ENCODE data around the gene SRL. TPM values are rescaled to one million over a fixed set of nuclear protein-coding genes. Genes with fewer than 3 reads are reported as not detected.

The SRL gene
- total RNA-seq, 4 donors from 2014 or later, result 1.2 to 3.4 (median 2.4) TPM

DNA sequence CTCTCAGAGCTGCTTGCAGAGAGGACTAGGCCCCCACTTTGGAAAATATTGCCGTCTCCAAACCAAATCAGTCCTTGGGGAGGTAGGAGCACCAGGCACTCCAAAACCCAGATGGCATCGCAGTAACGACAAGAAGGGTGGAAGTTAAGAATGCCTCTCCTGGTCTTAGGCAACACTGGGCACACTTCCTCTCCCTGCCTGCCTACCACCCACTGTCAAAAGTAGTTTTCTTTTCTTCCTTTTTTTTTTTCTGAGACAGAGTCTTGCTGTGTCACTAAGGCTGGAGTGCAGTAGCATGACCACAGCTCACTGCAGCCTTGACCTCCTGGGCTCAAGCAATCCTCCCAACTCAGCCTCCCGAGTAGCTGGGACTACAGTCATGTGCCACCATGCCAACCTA lies 47.2 kb downstream of the SRL start:
- no peaks in the 10 kb centered on the region for H3K27me3 ChIP-seq
- no peaks in the 10 kb centered on the region for H3K4me1 ChIP-seq
- H3K4me3 ChIP-seq, result no peak overlapping the region
- 63 to 100% methylated on average over 3 to 4 of the region's 4 CpGs for WGBS, 2 donors (ENCODE audit: low coverage in 1 of 2)
- no peak for TF ChIP-seq POLR2A (IDR thresholded peaks at IDR 0.05)
- no peak for ATAC-seq
- H3K9me3 ChIP-seq, result no peaks in the 10 kb centered on the region
- H3K36me3 ChIP-seq, result no peaks in the 10 kb centered on the region
- H3K27ac ChIP-seq, result no peak overlapping the region

DNA sequence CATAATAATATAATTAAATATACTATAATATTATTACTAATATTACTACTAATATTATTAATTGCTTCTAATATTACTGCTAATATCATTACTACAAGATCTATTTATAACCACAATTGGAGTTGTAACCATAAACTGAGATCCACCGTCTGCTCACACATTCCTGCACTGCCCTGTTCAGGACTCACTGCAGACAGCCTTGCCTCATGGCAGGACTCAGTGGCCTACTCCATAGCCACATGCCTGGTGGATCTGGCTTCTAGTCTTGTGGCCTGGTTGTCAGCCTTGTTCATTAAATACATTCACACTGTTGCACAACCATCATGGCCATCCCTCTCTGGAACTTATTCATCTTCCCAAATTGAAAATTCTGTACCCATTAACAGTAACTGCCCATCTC lies 48.0 kb downstream of the SRL start:
- 53 to 64% methylated on average over 1 of the region's 1 CpG for whole genome bisulfite sequencing, 2 donors (ENCODE audit: low coverage in 1 of 2)
- Histone ChIP-seq H3K36me3 (no peaks in the 10 kb centered on the region), H3K27ac (no peak overlapping the region), H3K4me1 (no peaks in the 10 kb centered on the region), H3K27me3 (no peaks in the 10 kb centered on the region), H3K9me3 (no peaks in the 10 kb centered on the region), H3K4me3 (no peak overlapping the region)
- no peak for ATAC-seq
- TF ChIP-seq, protein P1, sequence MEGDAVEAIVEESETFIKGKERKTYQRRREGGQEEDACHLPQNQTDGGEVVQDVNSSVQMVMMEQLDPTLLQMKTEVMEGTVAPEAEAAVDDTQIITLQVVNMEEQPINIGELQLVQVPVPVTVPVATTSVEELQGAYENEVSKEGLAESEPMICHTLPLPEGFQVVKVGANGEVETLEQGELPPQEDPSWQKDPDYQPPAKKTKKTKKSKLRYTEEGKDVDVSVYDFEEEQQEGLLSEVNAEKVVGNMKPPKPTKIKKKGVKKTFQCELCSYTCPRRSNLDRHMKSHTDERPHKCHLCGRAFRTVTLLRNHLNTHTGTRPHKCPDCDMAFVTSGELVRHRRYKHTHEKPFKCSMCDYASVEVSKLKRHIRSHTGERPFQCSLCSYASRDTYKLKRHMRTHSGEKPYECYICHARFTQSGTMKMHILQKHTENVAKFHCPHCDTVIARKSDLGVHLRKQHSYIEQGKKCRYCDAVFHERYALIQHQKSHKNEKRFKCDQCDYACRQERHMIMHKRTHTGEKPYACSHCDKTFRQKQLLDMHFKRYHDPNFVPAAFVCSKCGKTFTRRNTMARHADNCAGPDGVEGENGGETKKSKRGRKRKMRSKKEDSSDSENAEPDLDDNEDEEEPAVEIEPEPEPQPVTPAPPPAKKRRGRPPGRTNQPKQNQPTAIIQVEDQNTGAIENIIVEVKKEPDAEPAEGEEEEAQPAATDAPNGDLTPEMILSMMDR (IDR thresholded peaks at IDR 0.05), result no peak
- TF ChIP-seq EP300 (IDR thresholded peaks at IDR 0.05) (no peak), POLR2AphosphoS5 (IDR thresholded peaks at IDR 0.05) (no peak), POLR2A (IDR thresholded peaks at IDR 0.05) (no peak)

DNA sequence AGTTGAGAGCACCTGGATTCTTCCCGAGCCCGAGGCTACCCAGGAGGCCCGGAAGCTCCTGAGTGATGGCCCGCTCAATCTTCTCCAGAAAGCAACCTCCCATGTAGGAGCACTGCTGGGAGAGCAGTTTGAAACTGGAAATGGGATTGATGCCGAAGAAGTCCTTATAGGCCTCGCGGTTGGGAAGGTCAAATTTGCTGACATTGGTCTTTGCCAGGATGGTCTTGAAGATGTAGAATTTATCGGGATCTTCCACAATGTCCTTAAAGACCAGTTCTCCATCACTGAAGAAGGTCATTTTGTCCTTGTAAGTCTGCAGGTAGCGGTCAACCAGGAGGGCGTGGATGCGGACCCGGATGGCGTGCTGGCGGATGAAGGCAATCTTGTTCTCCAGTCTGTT lies 49.7 kb downstream of the SRL start:
- Histone ChIP-seq H3K4me3 (no peak overlapping the region), H3K27ac (no peak overlapping the region), H3K9me3 (no peaks in the 10 kb centered on the region), H3K27me3 (no peaks in the 10 kb centered on the region), H3K4me1 (no peaks in the 10 kb centered on the region), H3K36me3 (no peaks in the 10 kb centered on the region)
- TF ChIP-seq POLR2A (IDR thresholded peaks at IDR 0.05) (no peak), POLR2AphosphoS5 (IDR thresholded peaks at IDR 0.05) (no peak), EP300 (IDR thresholded peaks at IDR 0.05) (no peak)
- TF ChIP-seq, protein P1 (IDR thresholded peaks at IDR 0.05), result no peak
- WGBS, 2 donors (ENCODE audit: low coverage in 1 of 2), result 100% methylated on average over 4 of the region's 14 CpGs; no CpG with 5 or more reads in 1 of the 2 donors
- ATAC-seq, result no peak

DNA sequence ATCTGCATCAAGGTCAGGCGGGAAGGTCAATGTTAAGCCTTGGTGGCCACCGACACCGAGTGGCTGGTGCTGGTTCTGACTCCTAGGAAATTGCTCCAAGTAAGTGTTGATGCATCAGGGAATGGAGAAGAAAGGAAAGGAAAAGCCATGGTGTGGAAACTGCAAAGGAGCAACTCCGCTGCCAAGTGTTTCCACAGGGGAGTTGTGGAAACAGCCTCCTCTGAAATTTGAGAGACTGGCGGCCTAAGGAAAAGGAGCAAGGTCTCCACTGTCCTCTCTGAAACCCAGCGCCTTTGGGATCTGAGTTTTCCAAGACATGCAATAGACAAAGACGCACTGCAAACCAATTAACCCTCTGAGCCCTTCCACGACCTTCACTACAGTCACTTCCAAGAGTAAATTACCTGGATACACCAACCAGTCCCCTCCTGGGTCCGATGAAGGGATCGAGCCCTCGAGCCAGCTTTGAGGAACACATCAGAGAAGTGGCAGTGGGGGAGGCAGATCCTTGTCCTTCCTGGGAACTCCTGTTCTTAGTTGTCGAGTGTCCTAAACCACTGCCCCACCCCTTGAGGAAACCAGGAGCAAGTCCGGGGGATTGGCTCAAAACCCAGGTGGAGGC lies 51.1 kb downstream of the SRL start:
- 89 to 96% methylated on average over 3 to 11 of the region's 13 CpGs for WGBS, 2 donors (ENCODE audit: low coverage in 1 of 2)
- Histone ChIP-seq H3K4me3 (no peak overlapping the region), H3K9me3 (no peaks in the 10 kb centered on the region), H3K4me1 (no peaks in the 10 kb centered on the region), H3K27ac (no peak overlapping the region), H3K36me3 (no peaks in the 10 kb centered on the region), H3K27me3 (no peaks in the 10 kb centered on the region)
- ATAC-seq, result no peak
- TF ChIP-seq, protein P1 (IDR thresholded peaks at IDR 0.05), result no peak
- TF ChIP-seq POLR2AphosphoS5 (IDR thresholded peaks at IDR 0.05) (no peak), EP300 (IDR thresholded peaks at IDR 0.05) (no peak), POLR2A (IDR thresholded peaks at IDR 0.05) (no peak)

DNA sequence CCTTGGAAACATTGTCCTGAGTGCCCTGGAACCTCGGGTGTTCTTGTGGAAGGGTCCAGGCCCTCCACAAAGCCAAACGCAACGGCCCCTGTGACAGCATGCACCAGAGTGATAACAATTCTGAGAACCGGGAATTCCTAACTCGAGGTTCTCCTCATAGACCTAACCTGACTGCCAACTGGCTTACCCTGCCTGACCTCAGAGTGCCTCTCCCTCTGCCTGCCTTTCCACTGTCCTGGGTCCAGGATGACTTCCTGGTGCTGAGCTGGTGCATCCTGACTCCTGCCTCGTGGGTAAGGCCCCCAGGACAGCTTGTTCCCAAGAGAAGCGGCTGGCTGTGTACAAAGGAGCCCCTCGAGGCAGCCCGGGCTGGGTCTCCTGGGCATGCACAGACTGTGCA lies 51.8 kb downstream of the SRL start:
- no peaks in the 10 kb centered on the region for H3K36me3 ChIP-seq
- no peak overlapping the region for H3K27ac ChIP-seq
- 70 to 82% methylated on average over 4 of the region's 9 CpGs for WGBS, 2 donors (ENCODE audit: low coverage in 1 of 2)
- no peaks in the 10 kb centered on the region for H3K9me3 ChIP-seq
- H3K4me3 ChIP-seq, result no peak overlapping the region
- H3K27me3 ChIP-seq, result no peaks in the 10 kb centered on the region
- TF ChIP-seq EP300 (IDR thresholded peaks at IDR 0.05) (no peak), POLR2AphosphoS5 (IDR thresholded peaks at IDR 0.05) (no peak), POLR2A (IDR thresholded peaks at IDR 0.05) (no peak)
- TF ChIP-seq, protein P1 (IDR thresholded peaks at IDR 0.05), result no peak
- no peaks in the 10 kb centered on the region for H3K4me1 ChIP-seq
- no peak for ATAC-seq
